H9 (cell line): Measurements from ENCODE around the gene CES5A. TPM values are rescaled to one million over a fixed set of nuclear protein-coding genes. Genes with fewer than 3 reads are reported as not detected.

Source experiments
- DNase-seq: peaks from one replicate; pipeline ENCODE4 v3.0.0-alpha.2; 2017
- H2AFZ ChIP-seq: one replicate; pipeline ENCODE4 v1.6.1; 2013; ENCODE audit warnings: mild to moderate bottlenecking, low read length, control low read depth, moderate library complexity
- H2AK5ac ChIP-seq: 2 replicates; pipeline ENCODE4 v1.6.1; 2013; ENCODE audit warnings: low read length, control low read depth, mixed read lengths; ENCODE audit not compliant: insufficient read length
- H2BK120ac ChIP-seq: one replicate; pipeline ENCODE4 v1.6.1; 2013; ENCODE audit warnings: low read depth, mild to moderate bottlenecking, low read length, control low read depth, inconsistent platforms; ENCODE audit not compliant: poor library complexity, severe bottlenecking
- H2BK12ac ChIP-seq: 2 replicates; pipeline ENCODE4 v1.6.1; 2013; ENCODE audit warnings: low read length, control low read depth, mixed read lengths, low read depth; ENCODE audit not compliant: insufficient read length
- H2BK15ac ChIP-seq: 2 replicates; pipeline ENCODE4 v1.6.1; 2013; ENCODE audit warnings: low read depth, low read length, control low read depth
- H2BK20ac ChIP-seq: one replicate; pipeline ENCODE4 v1.6.1; 2013; ENCODE audit warnings: low read depth, mild to moderate bottlenecking, low read length, control low read depth, inconsistent platforms; ENCODE audit not compliant: poor library complexity, severe bottlenecking
- H2BK5ac ChIP-seq: 2 replicates; pipeline ENCODE4 v1.6.1; 2013; ENCODE audit warnings: low read length, control low read depth, mixed read lengths; ENCODE audit not compliant: insufficient read length
- H3K14ac ChIP-seq: 2 replicates; pipeline ENCODE4 v1.6.1; 2013; ENCODE audit warnings: low read length, control low read depth; ENCODE audit not compliant: insufficient read depth
- H3K18ac ChIP-seq: 2 replicates; pipeline ENCODE4 v1.6.1; 2013; ENCODE audit warnings: low read depth, mild to moderate bottlenecking, mixed read lengths, low read length, control low read depth; ENCODE audit not compliant: insufficient read length
- H3K23ac ChIP-seq: 2 replicates; pipeline ENCODE4 v1.6.1; 2013; ENCODE audit warnings: low read length, control low read depth, mixed read lengths, low read depth; ENCODE audit not compliant: insufficient read length
- H3K23me2 ChIP-seq: 2 replicates; pipeline ENCODE4 v1.6.1; 2013; ENCODE audit warnings: low read depth, mild to moderate bottlenecking, mixed read lengths, low read length, control low read depth; ENCODE audit not compliant: insufficient read length, poor library complexity, severe bottlenecking
- H3K27ac ChIP-seq: 2 replicates; pipeline ENCODE4 v1.5.1; 2013; ENCODE audit warnings: low read length, control low read depth, mixed read lengths, low read depth; ENCODE audit not compliant: insufficient read length
- H3K27me3 ChIP-seq: 2 replicates; pipeline ENCODE4 v1.6.1; 2013; ENCODE audit warnings: low read length, control low read depth, inconsistent platforms; ENCODE audit not compliant: insufficient read depth
- H3K4ac ChIP-seq: 2 replicates; pipeline ENCODE4 v1.6.1; 2013; ENCODE audit warnings: low read depth, mild to moderate bottlenecking, control low read depth, inconsistent platforms, low read length, moderate library complexity
- H3K4me1 ChIP-seq: 2 replicates; pipeline ENCODE4 v1.6.1; 2013; ENCODE audit warnings: low read length, control low read depth, inconsistent platforms; ENCODE audit not compliant: insufficient read depth
- H3K4me2 ChIP-seq: 2 replicates; pipeline ENCODE4 v1.6.1; 2013; ENCODE audit warnings: low read length, control low read depth, mixed read lengths; ENCODE audit not compliant: insufficient read length, insufficient read depth
- H3K56ac ChIP-seq: 2 replicates; pipeline ENCODE4 v1.6.1; 2013; ENCODE audit warnings: low read depth, mild to moderate bottlenecking, mixed read lengths, low read length, control low read depth; ENCODE audit not compliant: insufficient read length
- H3K79me1 ChIP-seq: 2 replicates; pipeline ENCODE4 v1.6.1; 2013; ENCODE audit warnings: low read depth, mild to moderate bottlenecking, moderate library complexity, low read length, control low read depth, inconsistent platforms; ENCODE audit not compliant: insufficient read depth, poor library complexity, severe bottlenecking
- H3K79me2 ChIP-seq: 2 replicates; pipeline ENCODE4 v1.6.1; 2013; ENCODE audit warnings: low read length, control low read depth, inconsistent platforms; ENCODE audit not compliant: insufficient read depth
- H3K9ac ChIP-seq: 2 replicates; pipeline ENCODE4 v1.6.1; 2013; ENCODE audit warnings: low read length, control low read depth, mixed read lengths; ENCODE audit not compliant: insufficient read length; ENCODE audit errors: extremely low read depth
- H3K9me3 ChIP-seq: one replicate; pipeline ENCODE4 v1.6.1; 2013; ENCODE audit warnings: low read depth, low read length, inconsistent platforms; ENCODE audit not compliant: control insufficient read depth
- H3T11ph ChIP-seq: one replicate; pipeline ENCODE4 v1.6.1; 2013; ENCODE audit warnings: mild to moderate bottlenecking, low read length, control low read depth, inconsistent platforms
- H4K20me1 ChIP-seq: one replicate; pipeline ENCODE4 v1.6.1; 2013; ENCODE audit not compliant: control insufficient read depth, insufficient read length, insufficient read depth
- H4K5ac ChIP-seq: 2 replicates; pipeline ENCODE4 v1.6.1; 2013; ENCODE audit warnings: low read depth, mild to moderate bottlenecking, mixed read lengths, low read length, control low read depth; ENCODE audit not compliant: insufficient read length
- H4K8ac ChIP-seq: replicated peaks from 2 replicates; pipeline ENCODE4 v1.6.1; 2013; ENCODE audit warnings: low read length, control low read depth, mixed read lengths, low read depth; ENCODE audit not compliant: insufficient read length
- H4K91ac ChIP-seq: 2 replicates; pipeline ENCODE4 v1.6.1; 2013; ENCODE audit warnings: low read depth, mild to moderate bottlenecking, moderate library complexity, mixed read lengths, low read length, control low read depth; ENCODE audit not compliant: insufficient read length
- H3K27ac Mint-ChIP-seq, 3 experiments: 2 replicates in 2 of 3; 3 replicates in 1 of 3; pipeline ENCODE4 v1.8.0; 2020 to 2021; ENCODE audit warnings: mixed read lengths in 3 of 3, mild to moderate bottlenecking in 1 of 3, moderate library complexity in 1 of 3
- H3K27me3 Mint-ChIP-seq: 2 replicates; pipeline ENCODE4 v1.8.0; 2021; ENCODE audit warnings: low read depth, mild to moderate bottlenecking, moderate library complexity, mixed read lengths
- H3K36me3 Mint-ChIP-seq, 3 experiments: 2 replicates in 2 of 3; 3 replicates in 1 of 3; pipeline ENCODE4 v1.8.0; 2020 to 2021; ENCODE audit warnings: low read depth in 3 of 3, mixed read lengths in 3 of 3; ENCODE audit not compliant: insufficient read depth in 1 of 3
- H3K4me1 Mint-ChIP-seq, 2 experiments: 2 replicates each; pipeline ENCODE4 v1.8.0; 2020; ENCODE audit warnings: mixed read lengths in 2 of 2
- H3K4me3 Mint-ChIP-seq, 2 experiments: 2 replicates in 1 of 2; 3 replicates in 1 of 2; pipeline ENCODE4 v1.8.0; 2020 to 2021; ENCODE audit warnings: mild to moderate bottlenecking in 2 of 2, mixed read lengths in 2 of 2, moderate library complexity in 1 of 2
- H3K9me3 Mint-ChIP-seq, 2 experiments: 2 replicates in 1 of 2; 3 replicates in 1 of 2; pipeline ENCODE4 v1.8.0; 2020; ENCODE audit warnings: mild to moderate bottlenecking in 2 of 2, mixed read lengths in 2 of 2, moderate library complexity in 1 of 2
- CTCF ChIP-seq: fragments of 200-600 bp; sonication (generic); conservative IDR thresholded peaks from 3 replicates; pipeline ENCODE4 v1.8.0; 2021; ENCODE audit warnings: antibody characterized with exemption, mild to moderate bottlenecking
- WGBS: extraction: QIAGEN DNeasy Blood & Tissue Kit; methylation state at CpG from one replicate; pipeline ENCODE4 v1.1.7; 2013; ENCODE audit warnings: missing lambda C conversion rate, low lambda C conversion rate, mixed read lengths; ENCODE audit not compliant: insufficient read length; ENCODE audit errors: extremely low coverage; 5-methylcytosine and 5-hydroxymethylcytosine counted together
- total RNA-seq: library from RNA; stranded (reverse); gene quantifications from 2 replicates; pipeline ENCODE4 v1.2.1, GENCODE V29; 2021

Gene CES5A
- total RNA-seq, 1 experiment from 2014 or later = not detected

- Histone ChIP-seq H4K20me1 (no peaks in the 10 kb centered on the region), H3K4me1 (no peaks in the 10 kb centered on the region)
- no peak for TF ChIP-seq CTCF
Measured at GRCh38 chr16:55876854-55877253, 1.7 kb upstream of the CES5A start.

More at GRCh38 chr16:55876854-55877253, 1.7 kb upstream of the CES5A start:
- Mint-ChIP-seq H3K36me3 (no peaks in the 10 kb centered on the region; a peak in 1 of 7 replicates), H3K4me3 (no peak overlapping the region), H3K4me1 (no peaks in the 10 kb centered on the region), H3K27me3 (peaks cover 8% of the 10 kb centered on the region), H3K9me3 (peaks cover 0 to 16% of the 10 kb centered on the region in 2 experiments), H3K27ac (no peak overlapping the region)
- Histone ChIP-seq H3K27ac (no peak overlapping the region), H3T11ph (no peak overlapping the region), H3K4ac (no peak overlapping the region), H4K8ac (no peak overlapping the region), H3K23me2 (no peaks in the 10 kb centered on the region), H2BK5ac (no peak overlapping the region), H3K9me3 (no peaks in the 10 kb centered on the region), H2AK5ac (no peak overlapping the region), H3K23ac (no peak overlapping the region), H3K56ac (no peak overlapping the region), H2BK120ac (no peak overlapping the region), H3K18ac (no peak overlapping the region), H3K79me1 (no peaks in the 10 kb centered on the region), H4K5ac (no peak overlapping the region), H3K79me2 (no peaks in the 10 kb centered on the region), H3K4me2 (no peak overlapping the region), H2AFZ (no peak overlapping the region), H3K27me3 (no peaks in the 10 kb centered on the region), H3K9ac (no peak overlapping the region), H3K14ac (no peak overlapping the region), H4K91ac (no peak overlapping the region), H2BK20ac (no peak overlapping the region), H2BK12ac (no peak overlapping the region), H2BK15ac (no peak overlapping the region)
- DNase-seq = no peak
- no CpG with 5 or more reads among the region's 4 CpGs for WGBS
